ENCODE data around the gene OTOS. TPM values are rescaled to one million over a fixed set of nuclear protein-coding genes. Genes with fewer than 3 reads are reported as not detected.

Gene OTOS
- total RNA-seq, 4 donors from 2014 or later: not detected

GRCh38 chr2:240134956-240135520, 5.4 kb downstream of the OTOS start:
- ATAC-seq (ENCODE audit: low FRiP score) (no peak), DNase-seq (ENCODE audit: low spot score) (no peak)
- TF ChIP-seq, protein P1, sequence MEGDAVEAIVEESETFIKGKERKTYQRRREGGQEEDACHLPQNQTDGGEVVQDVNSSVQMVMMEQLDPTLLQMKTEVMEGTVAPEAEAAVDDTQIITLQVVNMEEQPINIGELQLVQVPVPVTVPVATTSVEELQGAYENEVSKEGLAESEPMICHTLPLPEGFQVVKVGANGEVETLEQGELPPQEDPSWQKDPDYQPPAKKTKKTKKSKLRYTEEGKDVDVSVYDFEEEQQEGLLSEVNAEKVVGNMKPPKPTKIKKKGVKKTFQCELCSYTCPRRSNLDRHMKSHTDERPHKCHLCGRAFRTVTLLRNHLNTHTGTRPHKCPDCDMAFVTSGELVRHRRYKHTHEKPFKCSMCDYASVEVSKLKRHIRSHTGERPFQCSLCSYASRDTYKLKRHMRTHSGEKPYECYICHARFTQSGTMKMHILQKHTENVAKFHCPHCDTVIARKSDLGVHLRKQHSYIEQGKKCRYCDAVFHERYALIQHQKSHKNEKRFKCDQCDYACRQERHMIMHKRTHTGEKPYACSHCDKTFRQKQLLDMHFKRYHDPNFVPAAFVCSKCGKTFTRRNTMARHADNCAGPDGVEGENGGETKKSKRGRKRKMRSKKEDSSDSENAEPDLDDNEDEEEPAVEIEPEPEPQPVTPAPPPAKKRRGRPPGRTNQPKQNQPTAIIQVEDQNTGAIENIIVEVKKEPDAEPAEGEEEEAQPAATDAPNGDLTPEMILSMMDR (IDR thresholded peaks at IDR 0.05): no peak

DNA sequence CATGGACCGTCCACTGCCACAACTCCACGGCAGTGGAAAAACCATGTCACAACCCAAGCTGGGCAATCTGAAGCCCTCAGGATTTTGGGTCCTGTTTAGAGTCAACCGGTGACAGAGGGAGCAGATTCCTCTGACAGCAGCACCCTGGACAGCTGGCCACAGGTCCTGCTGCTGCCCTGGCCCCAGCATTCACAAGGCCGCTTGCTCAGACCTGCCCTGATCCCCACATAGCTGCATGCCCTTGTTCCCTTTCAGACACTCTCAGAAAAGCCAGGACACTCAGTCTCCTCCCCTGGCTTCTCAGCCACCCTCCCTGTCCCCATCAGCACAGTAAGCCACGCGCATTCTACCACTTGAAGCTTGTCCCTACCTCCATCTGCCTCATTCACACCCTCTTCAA, 6.0 kb downstream of the OTOS start:
- TF ChIP-seq, protein P1 (IDR thresholded peaks at IDR 0.05): no peak
- ATAC-seq (ENCODE audit: low FRiP score) (no peak), DNase-seq (ENCODE audit: low spot score) (no peak)

GRCh38 chr2:240133401-240133800, 7.1 kb downstream of the OTOS start:
- TF ChIP-seq, protein P1 (IDR thresholded peaks at IDR 0.05): no peak
- ATAC-seq (ENCODE audit: low FRiP score): no peak
- DNase-seq (ENCODE audit: low spot score): no peak

DNA sequence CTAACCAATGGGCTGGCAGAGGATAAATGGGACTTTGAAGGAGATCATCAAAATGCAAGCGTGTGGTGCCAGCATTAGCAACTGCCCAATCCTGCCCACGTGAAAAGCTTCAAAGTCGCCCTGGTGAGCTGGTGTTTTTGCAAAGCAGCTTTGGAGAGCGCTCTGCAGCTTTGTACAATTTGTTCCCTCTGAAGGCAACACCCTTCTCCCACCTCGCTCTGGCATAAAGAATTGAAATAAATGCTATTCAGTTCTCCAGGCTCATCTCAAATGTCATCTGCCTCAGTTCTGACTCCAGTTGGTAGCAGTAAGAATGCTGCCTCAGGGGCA, 7.8 kb downstream of the OTOS start:
- DNase-seq (ENCODE audit: low spot score) (no peak), ATAC-seq (ENCODE audit: low FRiP score) (no peak)
- TF ChIP-seq, protein P1 (IDR thresholded peaks at IDR 0.05): no peak

DNA sequence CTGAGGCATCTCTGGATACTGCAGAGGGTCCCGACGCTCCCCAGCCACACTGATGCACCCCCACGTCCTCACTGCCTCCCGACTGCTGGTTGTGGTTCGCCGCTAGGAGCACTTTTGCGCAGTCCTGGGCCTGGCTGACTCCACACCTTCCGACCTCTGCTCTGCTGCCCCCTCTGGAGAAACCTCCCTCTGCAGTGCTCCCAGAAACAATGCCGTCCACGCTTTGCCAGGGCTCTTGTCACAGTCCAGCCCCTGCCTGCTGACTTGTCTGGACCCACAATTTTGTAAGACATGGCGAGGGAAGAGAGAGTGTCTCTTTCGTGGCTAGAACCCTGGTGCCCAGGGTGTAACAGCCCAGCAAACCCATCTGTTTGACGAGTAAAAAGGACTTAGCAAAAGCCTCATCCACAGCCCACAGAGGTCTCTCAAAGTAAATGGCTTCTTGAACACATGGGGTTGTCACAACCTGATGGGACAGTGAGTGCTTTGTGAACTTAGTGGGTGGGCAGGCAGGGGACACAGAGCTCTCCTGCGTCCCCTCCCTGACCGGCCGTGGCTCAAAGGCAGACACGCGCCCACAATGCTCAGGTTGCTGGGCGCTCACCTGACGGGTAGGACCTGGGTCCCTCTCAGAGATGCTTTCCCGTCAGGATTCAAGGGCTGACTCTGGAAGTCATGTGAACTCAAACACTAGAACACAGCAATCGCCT, 8.4 kb downstream of the OTOS start:
- no peak for ATAC-seq (ENCODE audit: low FRiP score)
- TF ChIP-seq, protein P1 (IDR thresholded peaks at IDR 0.05): no peak
- no peak for DNase-seq (ENCODE audit: low spot score)

- TF ChIP-seq, protein P1 (IDR thresholded peaks at IDR 0.05): no peak
- no peak for ATAC-seq (ENCODE audit: low FRiP score)
- DNase-seq (ENCODE audit: low spot score): no peak
These were observed 9.2 kb downstream of the OTOS start for GRCh38 chr2:240131296-240131695.

Data from omental fat pad (tissue), 4 donors.